GM18520 (cell line): Measurements from ENCODE around the gene LARGE1.
"Not testable (repeated sequence)": the region's sequence is repeated elsewhere in the genome, so short reads cannot be mapped to it uniquely, and the experiment has no call there.

Source experiments
- ATAC-seq: cut with Tn5 transposase; IDR thresholded peaks from one replicate; pipeline ENCODE4 v1.9.1; 2021; ENCODE audit not compliant: unreplicated experiment

Gene LARGE1

GRCh38 chr22:33573479-33573878 is 346.8 kb downstream of the LARGE1 start:
- no peak for ATAC-seq

- no peak for ATAC-seq
These were observed 348.2 kb downstream of the LARGE1 start for GRCh38 chr22:33572086-33572485.

- ATAC-seq = no peak
These were observed 350.2 kb downstream of the LARGE1 start for GRCh38 chr22:33570110-33570509.

- no peak for ATAC-seq
These were observed 350.7 kb downstream of the LARGE1 start for GRCh38 chr22:33569559-33569958.

GRCh38 chr22:33569018-33569417 is 351.3 kb downstream of the LARGE1 start:
- no peak for ATAC-seq

GRCh38 chr22:33566495-33566894 is 353.8 kb downstream of the LARGE1 start:
- ATAC-seq = not testable (repeated sequence)

- ATAC-seq = no peak
These were observed 354.7 kb downstream of the LARGE1 start for GRCh38 chr22:33565580-33565995.

GRCh38 chr22:33564683-33565082 is 355.6 kb downstream of the LARGE1 start:
- no peak for ATAC-seq

GRCh38 chr22:33563220-33563964 is 356.9 kb downstream of the LARGE1 start:
- ATAC-seq = no peak

- no peak for ATAC-seq
These were observed 357.8 kb downstream of the LARGE1 start for GRCh38 chr22:33562501-33562900.

GRCh38 chr22:33561149-33561807 is 359.0 kb downstream of the LARGE1 start:
- no peak for ATAC-seq

GRCh38 chr22:33557836-33558235 is 362.4 kb downstream of the LARGE1 start:
- ATAC-seq = no peak

- no peak for ATAC-seq
These were observed 364.3 kb downstream of the LARGE1 start for GRCh38 chr22:33555814-33556522.

GRCh38 chr22:33553493-33553892 is 366.8 kb downstream of the LARGE1 start:
- no peak for ATAC-seq

- no peak for ATAC-seq
These were observed 375.6 kb downstream of the LARGE1 start for GRCh38 chr22:33544707-33545106.

GRCh38 chr22:33542722-33543121 is 377.6 kb downstream of the LARGE1 start:
- ATAC-seq = no peak

- no peak for ATAC-seq
These were observed 378.1 kb downstream of the LARGE1 start for GRCh38 chr22:33542153-33542552.

- peak; percentile 52 for ATAC-seq
These were observed 380.1 kb downstream of the LARGE1 start for GRCh38 chr22:33539902-33540751.

- ATAC-seq = no peak
These were observed 380.9 kb downstream of the LARGE1 start for GRCh38 chr22:33539202-33539901.

- ATAC-seq = no peak
These were observed 381.9 kb downstream of the LARGE1 start for GRCh38 chr22:33538277-33538885.
